Endothelial cell of umbilical vein (primary cell): ENCODE measurements around the gene CD200. TPM values are rescaled to one million over a fixed set of nuclear protein-coding genes. Genes with fewer than 3 reads are reported as not detected.

Experiments used
- BruUV-seq: library from RNA; stranded (reverse); fragments of 400-500 nt; replicated peaks from 2 replicates; lab custom pipeline; 2021; lab: Mats Ljungman, UMichigan
- CTCF ChIA-PET: fragments of 300-600, 350-600 bp; sonication (Branson Sonifier 250); formaldehyde crosslinking; loops from one replicate; lab custom pipeline; 2021; ENCODE audit warnings: antibody characterized with exemption, inconsistent platforms; lab: Charles Lee
- POLR2A ChIA-PET: fragments of 300-600, 350-600 bp; sonication (Branson Sonifier 250); formaldehyde crosslinking; loops from one replicate; lab custom pipeline; 2021; ENCODE audit warnings: antibody characterized with exemption, inconsistent platforms; lab: Charles Lee
- DNase-seq: peaks from one replicate; pipeline ENCODE4 v3.0.0-alpha.2; 2011; ENCODE audit warnings: low read depth, low spot score
- FAIRE-seq: peaks from 2 replicates; lab custom pipeline; 2011; peaks lifted over from hg19 to GRCh38; lab: Jason Lieb, UNC
- H2AFZ ChIP-seq: 2 replicates; pipeline ENCODE4 v1.6.0; 2012; ENCODE audit warnings: low read depth, low read length, control low read depth, inconsistent platforms
- H3K27ac ChIP-seq: 2 replicates; pipeline ENCODE4 v1.5.1; 2011; ENCODE audit warnings: low read depth, mild to moderate bottlenecking, control low read depth, low read length, moderate library complexity; ENCODE audit not compliant: insufficient read depth
- H3K27me3 ChIP-seq, 2 experiments: 2 replicates each; pipeline versions ENCODE4 v1.6.0 to v1.6.1; 2011; ENCODE audit warnings: low read length in 2 of 2, mixed read lengths in 1 of 2; ENCODE audit not compliant: control insufficient read depth in 2 of 2, insufficient read depth in 2 of 2
- H3K36me3 ChIP-seq, 2 experiments: 2 replicates in 1 of 2; 3 replicates in 1 of 2; pipeline ENCODE4 v1.5.1; 2011; ENCODE audit warnings: low read length in 2 of 2, mild to moderate bottlenecking in 1 of 2, moderate library complexity in 1 of 2; ENCODE audit not compliant: control insufficient read depth in 2 of 2, insufficient read depth in 2 of 2; ENCODE audit errors: extremely low read depth in 1 of 2
- H3K4me1 ChIP-seq: 3 replicates; pipeline ENCODE4 v1.5.1; 2011; ENCODE audit warnings: mild to moderate bottlenecking, low read length; ENCODE audit not compliant: control insufficient read depth, insufficient read depth; ENCODE audit errors: extremely low read depth
- H3K4me2 ChIP-seq: 2 replicates; pipeline ENCODE4 v1.6.1; 2011; ENCODE audit warnings: low read length, control low read depth, mixed read lengths; ENCODE audit not compliant: insufficient read depth
- H3K4me3 ChIP-seq, 3 experiments: fragments of 200-600 bp in 1 of 3; sonication (generic), shearing (Covaris generic) in 1 of 3; replicated peaks in 1 of 3; 2 replicates each; pipeline ENCODE4 v1.5.1; 2011 to 2016; ENCODE audit warnings: control low read depth in 3 of 3, low read length in 3 of 3, mild to moderate bottlenecking in 2 of 3, inconsistent platforms in 1 of 3, low read depth in 1 of 3, moderate library complexity in 1 of 3; ENCODE audit not compliant: insufficient read depth in 1 of 3
- H3K79me2 ChIP-seq: 2 replicates; pipeline ENCODE4 v1.6.0; 2012; ENCODE audit warnings: low read length, inconsistent platforms; ENCODE audit not compliant: control insufficient read depth, insufficient read depth
- H3K9ac ChIP-seq: replicated peaks from 2 replicates; pipeline ENCODE3; 2011; ENCODE audit warnings: low read length, control low read depth; ENCODE audit not compliant: insufficient read depth; ENCODE audit errors: extremely low read depth
- H3K9me1 ChIP-seq: replicated peaks from 3 replicates; pipeline ENCODE4 v1.6.0; 2011; ENCODE audit warnings: mild to moderate bottlenecking, low read length; ENCODE audit not compliant: control insufficient read depth, insufficient read depth; ENCODE audit errors: extremely low read depth
- H3K9me3 ChIP-seq: replicated peaks from 2 replicates; pipeline ENCODE4 v1.5.1; 2012; ENCODE audit warnings: low read length, inconsistent platforms; ENCODE audit not compliant: control insufficient read depth, insufficient read depth
- H4K20me1 ChIP-seq: replicated peaks from 2 replicates; pipeline ENCODE3; 2011; ENCODE audit warnings: mild to moderate bottlenecking, low read length; ENCODE audit not compliant: control insufficient read depth, insufficient read depth; ENCODE audit errors: extremely low read depth
- CTCF ChIP-seq, 2 donors: IDR thresholded peaks; 1 replicate in 1 of 2; 2 replicates in 1 of 2; pipeline ENCODE4 v1.5.1; 2011; ENCODE audit warnings: low read length in 2 of 2, mild to moderate bottlenecking in 2 of 2, moderate library complexity in 2 of 2, control low read depth in 1 of 2, inconsistent platforms in 1 of 2, low read depth in 1 of 2; ENCODE audit not compliant: insufficient read depth in 1 of 2; ENCODE audit errors: extremely low read depth in 1 of 2
- EZH2 ChIP-seq: IDR thresholded peaks from 2 replicates; pipeline ENCODE4 v1.6.1; 2012; ENCODE audit warnings: borderline replicate concordance, low read depth, mild to moderate bottlenecking, moderate library complexity, low read length, inconsistent platforms; ENCODE audit not compliant: severe bottlenecking
- FOS ChIP-seq: IDR thresholded peaks from 2 replicates; pipeline ENCODE4 v1.6.1; 2011; ENCODE audit warnings: mild to moderate bottlenecking, low read length, moderate library complexity, borderline replicate concordance; ENCODE audit not compliant: insufficient read depth
- GATA2 ChIP-seq: IDR thresholded peaks from 2 replicates; pipeline ENCODE4 v1.7.0; 2011; ENCODE audit warnings: low read depth, mild to moderate bottlenecking, moderate library complexity, mixed read lengths, low read length; ENCODE audit not compliant: insufficient read length, insufficient read depth
- JUN ChIP-seq: IDR thresholded peaks from 2 replicates; pipeline ENCODE4 v1.6.1; 2011; ENCODE audit warnings: borderline replicate concordance, low read depth; ENCODE audit not compliant: insufficient read length, insufficient read depth
- MAX ChIP-seq: IDR thresholded peaks from 2 replicates; pipeline ENCODE4 v1.6.1; 2011; ENCODE audit not compliant: insufficient read depth, insufficient read length
- MYC ChIP-seq: IDR thresholded peaks from one replicate; pipeline ENCODE4 v1.6.1; 2011; ENCODE audit warnings: mild to moderate bottlenecking, low read depth, low read length
- POLR2A ChIP-seq: IDR thresholded peaks from 2 replicates; pipeline ENCODE4 v1.6.1; 2012; ENCODE audit warnings: low read depth, mild to moderate bottlenecking, control low read depth, low read length
- POLR2AphosphoS5 ChIP-seq: IDR thresholded peaks from 2 replicates; pipeline ENCODE4 v1.6.1; 2012; ENCODE audit warnings: low read depth, mild to moderate bottlenecking, control low read depth, low read length, moderate library complexity; ENCODE audit not compliant: insufficient read depth
- dilution Hi-C: fragments of 300-500 bp; cut with MboI; formaldehyde crosslinking; loops from one replicate; pipeline ENCODE4 v1.15.0; 2019; ENCODE audit warnings: low sequenced_read_pairs; ENCODE audit not compliant: extremely low pct_ligation_motif_present
- intact Hi-C: fragments of 100-400 bp; cut with micrococcal nuclease; formaldehyde crosslinking; loops from one replicate; pipeline ENCODE4 v1.10.0; 2022
- polyA plus RNA-seq, 4 experiments: library from polyadenylated mRNA; depleted of rRNA in 3 of 4; stranded (reverse) in 3 of 4; unstranded in 1 of 4; fragments of >200 nt; gene quantifications; 2 replicates each; pipeline versions ENCODE4 v1.2.1 to v1.2.3, GENCODE V29; 2011 to 2012; ENCODE audit warnings: missing spikeins in 1 of 4
- total RNA-seq: library from RNA; stranded (reverse); gene quantifications from 2 replicates; pipeline ENCODE4 v1.2.3, GENCODE V29; 2021

CD200 gene
- total and polyA plus RNA-seq, 2 donors (not counting 3 experiments of a cell fraction or from before 2014, with no cell fraction given) = 8.1 to 8.2 TPM

- ChIA-PET CTCF (interaction anchor here (0.6 to 1.2 kb wide), 4 partner anchors 20 to 277 kb away, joined by 3 to 4 read pairs (median 3); partner anchors contain the start of genes CD200 and SLC9C1), POLR2A (interaction anchor here (1.5 kb wide), 1 partner anchor 21 kb away, joined by 8 read pairs; the partner anchor contains the start of gene CD200)
- H3K9ac ChIP-seq = peak overlapping the region; percentile 33
- no peaks in the 10 kb centered on the region for H3K9me3 ChIP-seq
- H3K79me2 ChIP-seq = no peaks in the 10 kb centered on the region
- H3K27me3 ChIP-seq = no peaks in the 10 kb centered on the region
- no peaks in the 10 kb centered on the region for H3K36me3 ChIP-seq
- H3K4me2 ChIP-seq = no peak overlapping the region
- BruUV-seq = no TSS peak
- H3K4me3 ChIP-seq = no peak overlapping the region
- peaks cover 44% of the 10 kb centered on the region for H3K4me1 ChIP-seq
- TF ChIP-seq GATA2 (no peak), JUN (peak; percentile 76)
- DNase-seq (peak; percentile 84), FAIRE-seq (peak; percentile 4)
- H2AFZ ChIP-seq = no peak overlapping the region
- H3K9me1 ChIP-seq = no peaks in the 10 kb centered on the region
- H3K27ac ChIP-seq = peak overlapping the region; percentile 72
- no peaks in the 10 kb centered on the region for H4K20me1 ChIP-seq
- intact Hi-C loops = loop anchor here (1.0 kb wide), 2 partner anchors 38 to 42 kb away; no protein-coding TSS in a partner anchor
- dilution Hi-C loops = no loop called here
These were observed 20.4 kb downstream of the CD200 start for GRCh38 chr3:112353365-112353764.

GRCh38 chr3:112354642-112355306 is 21.8 kb downstream of the CD200 start:
- H3K9ac ChIP-seq = no peak overlapping the region

More at GRCh38 chr3:112354642-112355306, 21.8 kb downstream of the CD200 start:
- ChIA-PET CTCF (interaction anchor here (1.2 kb wide), 1 partner anchor 146 kb away, joined by 4 read pairs; no protein-coding TSS in a partner anchor), POLR2A (no interaction called here)
- no peak overlapping the region for H3K4me2 ChIP-seq
- no TSS peak for BruUV-seq
- peaks cover 47% of the 10 kb centered on the region for H3K4me1 ChIP-seq
- intact Hi-C loops (loop anchor here (2.0 kb wide), 1 partner anchor 22 kb away; the partner anchor contains the start of gene CD200), dilution Hi-C loops (no loop called here)
- TF ChIP-seq JUN = no peak
- no peak for TF ChIP-seq FOS
- no peak for TF ChIP-seq GATA2
- no peak for TF ChIP-seq POLR2AphosphoS5
- no peak for TF ChIP-seq MYC
- TF ChIP-seq CTCF (IDR thresholded peaks at IDR 0.05; ENCODE audit: extremely low read depth in 1 of 2, insufficient read depth in 1 of 2, low read depth in 1 of 2, low read length in 2 of 2) = no peak
- no peak for TF ChIP-seq MAX
- no peak for TF ChIP-seq POLR2A
- TF ChIP-seq EZH2 = no peak
- H3K27ac ChIP-seq = no peak overlapping the region
- no peak overlapping the region for H3K4me3 ChIP-seq
- FAIRE-seq (no peak), DNase-seq (no peak)
- H3K79me2 ChIP-seq = no peaks in the 10 kb centered on the region
- no peaks in the 10 kb centered on the region for H3K36me3 ChIP-seq
- no peak overlapping the region for H2AFZ ChIP-seq
- H3K9me1 ChIP-seq = no peaks in the 10 kb centered on the region
- no peaks in the 10 kb centered on the region for H3K27me3 ChIP-seq
- H3K9me3 ChIP-seq = no peaks in the 10 kb centered on the region
- no peaks in the 10 kb centered on the region for H4K20me1 ChIP-seq
